ENCODE measurements around the gene KLHL29.

KLHL29 gene

GRCh38 chr2:23557455-23557854 lies 172.5 kb downstream of the KLHL29 start:
- no peak for DNase-seq

GRCh38 chr2:23559561-23560239 lies 174.7 kb downstream of the KLHL29 start:
- DNase-seq = no peak

- no peak for DNase-seq
These were observed 176.1 kb downstream of the KLHL29 start for GRCh38 chr2:23561088-23561487.

GRCh38 chr2:23561544-23561943 lies 176.6 kb downstream of the KLHL29 start:
- DNase-seq = no peak

GRCh38 chr2:23562143-23562542 lies 177.2 kb downstream of the KLHL29 start:
- no peak for DNase-seq

- DNase-seq = no peak
These were observed 178.2 kb downstream of the KLHL29 start for GRCh38 chr2:23563151-23563550.

- no peak for DNase-seq
These were observed 179.0 kb downstream of the KLHL29 start for GRCh38 chr2:23563673-23564614.

GRCh38 chr2:23564615-23564960 lies 179.6 kb downstream of the KLHL29 start:
- no peak for DNase-seq

- no peak for DNase-seq
These were observed 180.4 kb downstream of the KLHL29 start for GRCh38 chr2:23565374-23565773.

- DNase-seq = no peak
These were observed 180.8 kb downstream of the KLHL29 start for GRCh38 chr2:23565814-23566213.

- peak; percentile 7 to 13 for DNase-seq
These were observed 181.5 kb downstream of the KLHL29 start for GRCh38 chr2:23566241-23567142.

- no peak for DNase-seq
These were observed 182.3 kb downstream of the KLHL29 start for GRCh38 chr2:23567161-23567756.

- no peak for DNase-seq
These were observed 183.2 kb downstream of the KLHL29 start for GRCh38 chr2:23568211-23568610.

- no peak for DNase-seq
These were observed 183.7 kb downstream of the KLHL29 start for GRCh38 chr2:23568626-23569190.

GRCh38 chr2:23569761-23570365 lies 184.9 kb downstream of the KLHL29 start:
- DNase-seq = no peak

GRCh38 chr2:23571085-23571484 lies 186.1 kb downstream of the KLHL29 start:
- no peak for DNase-seq

GRCh38 chr2:23571527-23572282 lies 186.7 kb downstream of the KLHL29 start:
- no peak for DNase-seq

- no peak for DNase-seq
These were observed 190.1 kb downstream of the KLHL29 start for GRCh38 chr2:23574919-23575654.

GRCh38 chr2:23578964-23579671 lies 194.1 kb downstream of the KLHL29 start:
- no peak for DNase-seq

GRCh38 chr2:23579674-23580073 lies 194.7 kb downstream of the KLHL29 start:
- no peak for DNase-seq

Data from stimulated activated CD4-positive, alpha-beta T cell treated with anti-CD3 and anti-CD28 coated beads, Interleukin-2, amount 100 ng/mL, for 48 hours (primary cell).